Endothelial cell of umbilical vein (primary cell): ENCODE data around the gene HMG20B. TPM values are rescaled to one million over a fixed set of nuclear protein-coding genes. Genes with fewer than 3 reads are reported as not detected.

Experiments used
- BruUV-seq: library from RNA; stranded (reverse); fragments of 400-500 nt; replicated peaks from 2 replicates; lab custom pipeline; 2021; lab: Mats Ljungman, UMichigan
- CTCF ChIA-PET: fragments of 300-600, 350-600 bp; sonication (Branson Sonifier 250); formaldehyde crosslinking; loops from one replicate; lab custom pipeline; 2021; ENCODE audit warnings: antibody characterized with exemption, inconsistent platforms; lab: Charles Lee
- POLR2A ChIA-PET: fragments of 300-600, 350-600 bp; sonication (Branson Sonifier 250); formaldehyde crosslinking; loops from one replicate; lab custom pipeline; 2021; ENCODE audit warnings: antibody characterized with exemption, inconsistent platforms; lab: Charles Lee
- DNase-seq: peaks from one replicate; pipeline ENCODE4 v3.0.0-alpha.2; 2011; ENCODE audit warnings: low read depth, low spot score
- FAIRE-seq: peaks from 2 replicates; lab custom pipeline; 2011; peaks lifted over from hg19 to GRCh38; lab: Jason Lieb, UNC
- H2AFZ ChIP-seq: 2 replicates; pipeline ENCODE4 v1.6.0; 2012; ENCODE audit warnings: low read depth, low read length, control low read depth, inconsistent platforms
- H3K27ac ChIP-seq: 2 replicates; pipeline ENCODE4 v1.5.1; 2011; ENCODE audit warnings: low read depth, mild to moderate bottlenecking, control low read depth, low read length, moderate library complexity; ENCODE audit not compliant: insufficient read depth
- H3K27me3 ChIP-seq, 2 experiments: 2 replicates each; pipeline versions ENCODE4 v1.6.0 to v1.6.1; 2011; ENCODE audit warnings: low read length in 2 of 2, mixed read lengths in 1 of 2; ENCODE audit not compliant: control insufficient read depth in 2 of 2, insufficient read depth in 2 of 2
- H3K36me3 ChIP-seq, 2 experiments: 2 replicates in 1 of 2; 3 replicates in 1 of 2; pipeline ENCODE4 v1.5.1; 2011; ENCODE audit warnings: low read length in 2 of 2, mild to moderate bottlenecking in 1 of 2, moderate library complexity in 1 of 2; ENCODE audit not compliant: control insufficient read depth in 2 of 2, insufficient read depth in 2 of 2; ENCODE audit errors: extremely low read depth in 1 of 2
- H3K4me1 ChIP-seq: 3 replicates; pipeline ENCODE4 v1.5.1; 2011; ENCODE audit warnings: mild to moderate bottlenecking, low read length; ENCODE audit not compliant: control insufficient read depth, insufficient read depth; ENCODE audit errors: extremely low read depth
- H3K4me2 ChIP-seq: 2 replicates; pipeline ENCODE4 v1.6.1; 2011; ENCODE audit warnings: low read length, control low read depth, mixed read lengths; ENCODE audit not compliant: insufficient read depth
- H3K4me3 ChIP-seq, 3 experiments: fragments of 200-600 bp in 1 of 3; sonication (generic), shearing (Covaris generic) in 1 of 3; replicated peaks in 1 of 3; 2 replicates each; pipeline ENCODE4 v1.5.1; 2011 to 2016; ENCODE audit warnings: control low read depth in 3 of 3, low read length in 3 of 3, mild to moderate bottlenecking in 2 of 3, inconsistent platforms in 1 of 3, low read depth in 1 of 3, moderate library complexity in 1 of 3; ENCODE audit not compliant: insufficient read depth in 1 of 3
- H3K79me2 ChIP-seq: 2 replicates; pipeline ENCODE4 v1.6.0; 2012; ENCODE audit warnings: low read length, inconsistent platforms; ENCODE audit not compliant: control insufficient read depth, insufficient read depth
- H3K9ac ChIP-seq: replicated peaks from 2 replicates; pipeline ENCODE3; 2011; ENCODE audit warnings: low read length, control low read depth; ENCODE audit not compliant: insufficient read depth; ENCODE audit errors: extremely low read depth
- H3K9me1 ChIP-seq: replicated peaks from 3 replicates; pipeline ENCODE4 v1.6.0; 2011; ENCODE audit warnings: mild to moderate bottlenecking, low read length; ENCODE audit not compliant: control insufficient read depth, insufficient read depth; ENCODE audit errors: extremely low read depth
- H3K9me3 ChIP-seq: replicated peaks from 2 replicates; pipeline ENCODE4 v1.5.1; 2012; ENCODE audit warnings: low read length, inconsistent platforms; ENCODE audit not compliant: control insufficient read depth, insufficient read depth
- H4K20me1 ChIP-seq: replicated peaks from 2 replicates; pipeline ENCODE3; 2011; ENCODE audit warnings: mild to moderate bottlenecking, low read length; ENCODE audit not compliant: control insufficient read depth, insufficient read depth; ENCODE audit errors: extremely low read depth
- GATA2 ChIP-seq: IDR thresholded peaks from 2 replicates; pipeline ENCODE4 v1.7.0; 2011; ENCODE audit warnings: low read depth, mild to moderate bottlenecking, moderate library complexity, mixed read lengths, low read length; ENCODE audit not compliant: insufficient read length, insufficient read depth
- MYC ChIP-seq: IDR thresholded peaks from one replicate; pipeline ENCODE4 v1.6.1; 2011; ENCODE audit warnings: mild to moderate bottlenecking, low read depth, low read length
- POLR2A ChIP-seq: IDR thresholded peaks from 2 replicates; pipeline ENCODE4 v1.6.1; 2012; ENCODE audit warnings: low read depth, mild to moderate bottlenecking, control low read depth, low read length
- POLR2AphosphoS5 ChIP-seq: IDR thresholded peaks from 2 replicates; pipeline ENCODE4 v1.6.1; 2012; ENCODE audit warnings: low read depth, mild to moderate bottlenecking, control low read depth, low read length, moderate library complexity; ENCODE audit not compliant: insufficient read depth
- dilution Hi-C: fragments of 300-500 bp; cut with MboI; formaldehyde crosslinking; loops from one replicate; pipeline ENCODE4 v1.15.0; 2019; ENCODE audit warnings: low sequenced_read_pairs; ENCODE audit not compliant: extremely low pct_ligation_motif_present
- intact Hi-C: fragments of 100-400 bp; cut with micrococcal nuclease; formaldehyde crosslinking; loops from one replicate; pipeline ENCODE4 v1.10.0; 2022
- polyA plus RNA-seq, 4 experiments: library from polyadenylated mRNA; depleted of rRNA in 3 of 4; stranded (reverse) in 3 of 4; unstranded in 1 of 4; fragments of >200 nt; gene quantifications; 2 replicates each; pipeline versions ENCODE4 v1.2.1 to v1.2.3, GENCODE V29; 2011 to 2012; ENCODE audit warnings: missing spikeins in 1 of 4
- total RNA-seq: library from RNA; stranded (reverse); gene quantifications from 2 replicates; pipeline ENCODE4 v1.2.3, GENCODE V29; 2021
- TF ChIP-seq, protein P1 (sequence below): IDR thresholded peaks from 2 replicates; pipeline ENCODE4 v1.6.1; 2011; ENCODE audit not compliant: insufficient read depth, insufficient read length
- TF ChIP-seq, protein P2 (sequence below), 2 donors: IDR thresholded peaks; 1 replicate in 1 of 2; 2 replicates in 1 of 2; pipeline ENCODE4 v1.5.1; 2011; ENCODE audit warnings: low read length in 2 of 2, mild to moderate bottlenecking in 2 of 2, moderate library complexity in 2 of 2, control low read depth in 1 of 2, inconsistent platforms in 1 of 2, low read depth in 1 of 2; ENCODE audit not compliant: insufficient read depth in 1 of 2; ENCODE audit errors: extremely low read depth in 1 of 2

Gene HMG20B
- total and polyA plus RNA-seq, 2 donors (not counting 3 experiments of a cell fraction or from before 2014, with no cell fraction given): 53.2 to 98.2 TPM

DNA sequence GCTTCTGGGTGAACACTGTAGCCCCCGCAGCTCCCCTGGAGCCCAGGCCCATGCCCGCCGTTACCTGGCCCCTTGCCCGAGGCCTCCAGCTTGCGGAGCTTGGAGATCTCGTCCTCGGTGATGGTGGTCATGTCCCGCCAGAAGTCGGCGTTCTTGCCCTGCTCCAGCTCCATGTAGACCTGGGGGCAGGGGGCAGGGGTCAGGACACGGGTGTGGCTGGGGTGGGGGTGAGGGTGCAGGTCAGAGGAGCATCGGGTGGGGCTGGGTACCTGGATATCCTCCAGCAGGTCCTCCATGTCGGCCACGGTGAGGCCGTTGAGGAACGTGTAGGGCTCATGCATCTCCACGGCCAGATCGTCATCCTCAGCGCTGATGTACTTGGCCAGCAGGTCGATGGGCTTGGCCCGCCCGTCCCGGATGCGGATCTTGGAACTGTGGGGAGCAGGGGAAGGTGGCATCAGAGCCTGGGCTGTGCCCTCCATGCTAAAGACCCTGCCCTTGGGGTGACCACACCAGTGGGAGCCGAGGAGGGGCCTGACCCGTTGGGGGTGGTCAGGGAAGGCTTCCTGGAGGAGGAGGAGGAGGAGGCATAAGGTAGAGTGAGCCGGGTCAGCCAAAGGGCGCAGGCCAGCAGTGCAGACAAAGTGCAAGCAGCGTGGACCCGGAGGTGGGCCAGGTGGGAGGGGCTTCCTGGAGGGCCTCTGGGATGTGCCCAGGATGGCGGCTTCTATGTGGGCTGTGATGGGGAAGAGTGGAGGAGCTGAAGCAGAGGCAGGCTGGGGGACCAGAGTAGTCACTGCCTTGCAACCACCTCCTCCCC, 46.3 kb downstream of the HMG20B start:
- Histone ChIP-seq H3K4me1 (no peaks in the 10 kb centered on the region), H3K9me1 (no peaks in the 10 kb centered on the region), H3K9ac (no peak overlapping the region), H3K4me2 (no peak overlapping the region), H4K20me1 (no peaks in the 10 kb centered on the region), H3K4me3 (no peak overlapping the region), H3K27ac (no peak overlapping the region), H3K27me3 (no peaks in the 10 kb centered on the region), H3K36me3 (peaks cover 0 to 25% of the 10 kb centered on the region in 2 experiments), H3K79me2 (no peaks in the 10 kb centered on the region), H2AFZ (no peak overlapping the region), H3K9me3 (no peaks in the 10 kb centered on the region)
- intact Hi-C loops (loop anchor here (1.0 kb wide), 2 partner anchors 33 to 74 kb away; no protein-coding TSS in a partner anchor), dilution Hi-C loops (no loop called here)
- BruUV-seq: no TSS peak
- ChIA-PET POLR2A (no interaction called here), CTCF (interaction anchor here (0.8 to 2.1 kb wide), 7 partner anchors 12 to 74 kb away, joined by 3 to 13 read pairs (median 5); partner anchors contain the start of genes GIPC3 and TBXA2R)
- TF ChIP-seq POLR2AphosphoS5 (no peak), GATA2 (no peak), MYC (no peak), POLR2A (no peak)
- TF ChIP-seq, protein P1, sequence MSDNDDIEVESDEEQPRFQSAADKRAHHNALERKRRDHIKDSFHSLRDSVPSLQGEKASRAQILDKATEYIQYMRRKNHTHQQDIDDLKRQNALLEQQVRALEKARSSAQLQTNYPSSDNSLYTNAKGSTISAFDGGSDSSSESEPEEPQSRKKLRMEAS: no peak
- TF ChIP-seq, protein P2, sequence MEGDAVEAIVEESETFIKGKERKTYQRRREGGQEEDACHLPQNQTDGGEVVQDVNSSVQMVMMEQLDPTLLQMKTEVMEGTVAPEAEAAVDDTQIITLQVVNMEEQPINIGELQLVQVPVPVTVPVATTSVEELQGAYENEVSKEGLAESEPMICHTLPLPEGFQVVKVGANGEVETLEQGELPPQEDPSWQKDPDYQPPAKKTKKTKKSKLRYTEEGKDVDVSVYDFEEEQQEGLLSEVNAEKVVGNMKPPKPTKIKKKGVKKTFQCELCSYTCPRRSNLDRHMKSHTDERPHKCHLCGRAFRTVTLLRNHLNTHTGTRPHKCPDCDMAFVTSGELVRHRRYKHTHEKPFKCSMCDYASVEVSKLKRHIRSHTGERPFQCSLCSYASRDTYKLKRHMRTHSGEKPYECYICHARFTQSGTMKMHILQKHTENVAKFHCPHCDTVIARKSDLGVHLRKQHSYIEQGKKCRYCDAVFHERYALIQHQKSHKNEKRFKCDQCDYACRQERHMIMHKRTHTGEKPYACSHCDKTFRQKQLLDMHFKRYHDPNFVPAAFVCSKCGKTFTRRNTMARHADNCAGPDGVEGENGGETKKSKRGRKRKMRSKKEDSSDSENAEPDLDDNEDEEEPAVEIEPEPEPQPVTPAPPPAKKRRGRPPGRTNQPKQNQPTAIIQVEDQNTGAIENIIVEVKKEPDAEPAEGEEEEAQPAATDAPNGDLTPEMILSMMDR (IDR thresholded peaks at IDR 0.05; ENCODE audit: extremely low read depth in 1 of 2, insufficient read depth in 1 of 2, low read depth in 1 of 2, low read length in 2 of 2): no peak
- FAIRE-seq (no peak), DNase-seq (no peak)
